ENCODE results near the gene ADAMTSL1. TPM values are rescaled to one million over a fixed set of nuclear protein-coding genes. Genes with fewer than 3 reads are reported as not detected.

The ADAMTSL1 gene
- total and polyA plus RNA-seq, 4 donors, result 0.31 to 3.4 (median 1.9) TPM

DNA sequence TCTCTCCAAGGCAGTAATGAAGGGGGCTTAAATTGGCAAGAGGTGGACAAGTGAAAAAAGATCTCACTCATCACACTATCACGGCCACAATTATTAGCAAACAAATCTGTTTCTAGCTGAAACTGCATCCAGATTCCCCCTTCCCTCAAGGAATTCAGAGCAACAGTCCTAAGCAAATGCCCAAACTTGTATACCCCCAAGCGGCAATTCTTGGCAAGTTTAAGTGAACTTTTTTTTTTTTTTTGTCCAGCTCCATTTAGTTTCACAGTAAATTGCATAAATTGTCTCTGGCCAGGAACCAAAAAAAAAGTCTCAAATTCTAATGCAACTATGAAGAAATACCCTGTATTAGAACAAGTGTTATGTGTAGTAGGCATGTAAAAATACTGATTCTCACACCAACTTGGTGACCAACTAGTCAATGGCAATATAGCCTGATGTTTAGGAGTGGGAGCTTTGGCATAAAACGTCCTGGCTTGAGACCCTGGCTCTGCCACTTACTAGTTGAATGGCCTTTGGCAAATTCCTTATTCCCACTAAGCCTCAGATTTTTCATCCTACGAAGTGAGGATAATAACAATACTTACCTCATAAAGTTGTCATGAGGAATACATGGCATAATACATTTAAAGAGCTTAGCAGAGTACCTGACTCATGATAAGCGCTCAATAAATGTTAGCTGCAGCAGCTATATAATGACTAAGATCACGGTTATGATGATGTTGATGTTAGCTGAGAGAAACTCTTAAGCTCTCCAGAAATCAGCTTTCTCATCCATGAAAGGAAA lies 193.2 kb downstream of the ADAMTSL1 start:
- no peak for DNase-seq (ENCODE audit: low spot score)
- Histone ChIP-seq H3K9ac (ENCODE audit: low read depth in 1 of 2, low read length in 2 of 2) (no peak overlapping the region), H3K36me3 (ENCODE audit: control insufficient read depth in 4 of 4, insufficient read depth in 3 of 4, low read depth in 1 of 4, low read length in 3 of 4) (no peaks in the 10 kb centered on the region), H3K27ac (ENCODE audit: low read depth in 1 of 2, low read length in 2 of 2) (no peak overlapping the region), H3K27me3 (ENCODE audit: control insufficient read depth in 4 of 4, insufficient read depth in 4 of 4, low read length in 3 of 4) (no peaks in the 10 kb centered on the region), H3K4me1 (ENCODE audit: control insufficient read depth in 4 of 4, insufficient read depth in 4 of 4, low read length in 3 of 4) (peaks cover 0 to 9% (median 3%) of the 10 kb centered on the region in 4 donors), H3K9me3 (ENCODE audit: control insufficient read depth in 4 of 4, low read length in 3 of 4) (no peaks in the 10 kb centered on the region), H3K4me3 (ENCODE audit: low read depth in 1 of 3, low read length in 3 of 3) (no peak overlapping the region)
- TF ChIP-seq ZBTB33 (IDR thresholded peaks at IDR 0.05), result no peak
- no peak for TF ChIP-seq JUND (IDR thresholded peaks at IDR 0.05)
- TF ChIP-seq EGR1 (IDR thresholded peaks at IDR 0.05; ENCODE audit: low read depth in 2 of 2), result no peak
- no peak for TF ChIP-seq GABPA (IDR thresholded peaks at IDR 0.05 in 1 of 2, conservative IDR thresholded peaks at IDR 0.05 in 1 of 2)
- WGBS, result 83% methylated on average over 6 of the region's 6 CpGs

GRCh38 chr9:18668944-18669343 lies 195.0 kb downstream of the ADAMTSL1 start:
- Histone ChIP-seq H3K27me3 (ENCODE audit: control insufficient read depth in 4 of 4, insufficient read depth in 4 of 4, low read length in 3 of 4) (no peaks in the 10 kb centered on the region), H3K4me1 (ENCODE audit: control insufficient read depth in 4 of 4, insufficient read depth in 4 of 4, low read length in 3 of 4) (peaks cover 0 to 9% (median 3%) of the 10 kb centered on the region in 4 donors), H3K36me3 (ENCODE audit: control insufficient read depth in 4 of 4, insufficient read depth in 3 of 4, low read depth in 1 of 4, low read length in 3 of 4) (no peaks in the 10 kb centered on the region), H3K9ac (ENCODE audit: low read depth in 1 of 2, low read length in 2 of 2) (no peak overlapping the region), H3K9me3 (ENCODE audit: control insufficient read depth in 4 of 4, low read length in 3 of 4) (no peaks in the 10 kb centered on the region), H3K27ac (ENCODE audit: low read depth in 1 of 2, low read length in 2 of 2) (no peak overlapping the region), H3K4me3 (ENCODE audit: low read depth in 1 of 3, low read length in 3 of 3) (no peak overlapping the region)
- 21% methylated on average over 2 of the region's 2 CpGs for WGBS
- no peak for DNase-seq (ENCODE audit: low spot score)
- TF ChIP-seq ZBTB33 (IDR thresholded peaks at IDR 0.05) (no peak), GABPA (IDR thresholded peaks at IDR 0.05 in 1 of 2, conservative IDR thresholded peaks at IDR 0.05 in 1 of 2) (no peak), CTCF (IDR thresholded peaks at IDR 0.05; ENCODE audit: low read depth, low read length, missing input control) (no peak), TAF1 (conservative IDR thresholded peaks at IDR 0.05) (no peak), HNF4G (IDR thresholded peaks at IDR 0.05) (no peak), HNF4A (conservative IDR thresholded peaks at IDR 0.05) (peak; percentile 46 to 66), SP1 (IDR thresholded peaks at IDR 0.05) (peak; percentile 29), YY1 (IDR thresholded peaks at IDR 0.05) (peak; percentile 48), EGR1 (IDR thresholded peaks at IDR 0.05; ENCODE audit: low read depth in 2 of 2) (no peak), NR2F2 (IDR thresholded peaks at IDR 0.05) (no peak), JUND (IDR thresholded peaks at IDR 0.05) (peak in 1 of 2 donors; percentile 68), RAD21 (IDR thresholded peaks at IDR 0.05) (peak; percentile 42 to 51), FOXA2 (IDR thresholded peaks at IDR 0.05) (peak; percentile 95), REST (IDR thresholded peaks at IDR 0.05) (peak; percentile 23), MAX (IDR thresholded peaks at IDR 0.05) (no peak), RXRA (IDR thresholded peaks at IDR 0.05) (peak; percentile 50 to 75), FOXA1 (IDR thresholded peaks at IDR 0.05) (peak; percentile 86)
- TF ChIP-seq, protein P1, sequence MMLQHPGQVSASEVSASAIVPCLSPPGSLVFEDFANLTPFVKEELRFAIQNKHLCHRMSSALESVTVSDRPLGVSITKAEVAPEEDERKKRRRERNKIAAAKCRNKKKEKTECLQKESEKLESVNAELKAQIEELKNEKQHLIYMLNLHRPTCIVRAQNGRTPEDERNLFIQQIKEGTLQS (IDR thresholded peaks at IDR 0.05), result no peak
